Mesenchymal stem cell (in vitro differentiated cells and primary cell): ENCODE results near the gene RNF223.
A peak's percentile ranks its signal among the peaks of the same experiment; 100 is the strongest.

Source experiments
- DNase-seq: peaks from one replicate; pipeline ENCODE4 v3.0.0-alpha.2; 2013
- H2AFZ ChIP-seq: one replicate; pipeline ENCODE4 v1.6.1; 2013; ENCODE audit warnings: low read depth, mild to moderate bottlenecking, control low read depth, inconsistent platforms, low read length, moderate library complexity
- H2AK5ac ChIP-seq: 2 replicates; pipeline ENCODE4 v1.6.1; 2013; ENCODE audit warnings: low read length, moderate library complexity, mild to moderate bottlenecking, inconsistent platforms; ENCODE audit not compliant: severe bottlenecking
- H2BK120ac ChIP-seq: one replicate; pipeline ENCODE4 v1.6.1; 2013; ENCODE audit warnings: low read depth, mild to moderate bottlenecking, inconsistent platforms, low read length, moderate library complexity
- H2BK12ac ChIP-seq, 2 experiments: one replicate each; pipeline ENCODE4 v1.6.1; 2013; ENCODE audit warnings: inconsistent platforms in 2 of 2, low read length in 2 of 2, mild to moderate bottlenecking in 2 of 2, moderate library complexity in 2 of 2, control low read depth in 1 of 2
- H2BK15ac ChIP-seq: one replicate; pipeline ENCODE4 v1.6.1; 2013; ENCODE audit warnings: mild to moderate bottlenecking, low read depth, inconsistent platforms; ENCODE audit not compliant: poor library complexity, severe bottlenecking
- H2BK5ac ChIP-seq: 2 replicates; pipeline ENCODE4 v1.6.1; 2013; ENCODE audit warnings: low read depth, mild to moderate bottlenecking, low read length, control low read depth, inconsistent platforms; ENCODE audit not compliant: poor library complexity, severe bottlenecking
- H3K14ac ChIP-seq, 2 experiments: one replicate each; pipeline ENCODE4 v1.6.1; 2013; ENCODE audit warnings: inconsistent platforms in 2 of 2, low read length in 2 of 2, control low read depth in 1 of 2, mild to moderate bottlenecking in 1 of 2, moderate library complexity in 1 of 2
- H3K18ac ChIP-seq, 2 experiments: one replicate each; pipeline ENCODE4 v1.6.1; 2013; ENCODE audit warnings: inconsistent platforms in 2 of 2, low read length in 2 of 2, control low read depth in 1 of 2, low read depth in 1 of 2, mild to moderate bottlenecking in 1 of 2
- H3K23ac ChIP-seq, 2 experiments: one replicate each; pipeline ENCODE4 v1.6.1; 2013; ENCODE audit warnings: inconsistent platforms in 2 of 2, low read length in 2 of 2, mild to moderate bottlenecking in 2 of 2, moderate library complexity in 2 of 2, control low read depth in 1 of 2
- H3K27ac ChIP-seq: 2 replicates; pipeline ENCODE4 v1.5.1; 2013; ENCODE audit warnings: mild to moderate bottlenecking, moderate library complexity, low read length, control low read depth, inconsistent platforms; ENCODE audit not compliant: poor library complexity, severe bottlenecking
- H3K27me3 ChIP-seq, 2 experiments: 2 replicates each; pipeline versions ENCODE4 v1.6.1 to v1.7.0; 2013; ENCODE audit warnings: low read length in 2 of 2, mild to moderate bottlenecking in 2 of 2, moderate library complexity in 2 of 2, control low read depth in 1 of 2, inconsistent platforms in 1 of 2; ENCODE audit not compliant: control insufficient read depth in 1 of 2, insufficient read depth in 1 of 2
- H3K36me3 ChIP-seq, 2 experiments: 2 replicates each; pipeline versions ENCODE4 v1.6.1 to v1.7.0; 2013; ENCODE audit warnings: low read length in 2 of 2, control low read depth in 1 of 2, inconsistent platforms in 1 of 2, low read depth in 1 of 2, mild to moderate bottlenecking in 1 of 2; ENCODE audit not compliant: insufficient read depth in 2 of 2, control insufficient read depth in 1 of 2
- H3K4ac ChIP-seq, 2 experiments: one replicate each; pipeline ENCODE4 v1.6.1; 2013; ENCODE audit warnings: inconsistent platforms in 2 of 2, low read length in 2 of 2, mild to moderate bottlenecking in 2 of 2, moderate library complexity in 2 of 2, control low read depth in 1 of 2, low read depth in 1 of 2
- H3K4me1 ChIP-seq: 2 replicates; pipeline ENCODE4 v1.6.1; 2013; ENCODE audit warnings: low read depth, low read length, control low read depth; ENCODE audit not compliant: control insufficient read depth, insufficient read depth
- H3K4me2 ChIP-seq: 2 replicates; pipeline ENCODE4 v1.6.1; 2013; ENCODE audit warnings: low read length, mild to moderate bottlenecking, inconsistent platforms; ENCODE audit not compliant: poor library complexity, severe bottlenecking
- H3K4me3 ChIP-seq, 2 experiments: 2 replicates each; pipeline versions ENCODE4 v1.5.1 to v1.7.0; 2013; ENCODE audit warnings: low read length in 2 of 2, mild to moderate bottlenecking in 2 of 2, control low read depth in 1 of 2, low read depth in 1 of 2; ENCODE audit not compliant: insufficient read depth in 1 of 2
- H3K79me1 ChIP-seq: replicated peaks from 2 replicates; pipeline ENCODE4 v1.6.1; 2013; ENCODE audit warnings: mild to moderate bottlenecking, control low read depth, low read length, inconsistent platforms; ENCODE audit not compliant: poor library complexity, severe bottlenecking
- H3K9ac ChIP-seq: 2 replicates; pipeline ENCODE4 v1.7.0; 2013; ENCODE audit warnings: mild to moderate bottlenecking, low read length, moderate library complexity
- H3K9me3 ChIP-seq: 2 replicates; pipeline ENCODE4 v1.7.0; 2013; ENCODE audit warnings: mild to moderate bottlenecking, low read length; ENCODE audit not compliant: control insufficient read depth
- H4K8ac ChIP-seq: one replicate; pipeline ENCODE4 v1.6.1; 2013; ENCODE audit warnings: inconsistent platforms, mild to moderate bottlenecking, low read length, moderate library complexity
- H4K91ac ChIP-seq: one replicate; pipeline ENCODE4 v1.6.1; 2013; ENCODE audit warnings: mild to moderate bottlenecking, low read length, inconsistent platforms
- WGBS: methylation state at CpG from one replicate; pipeline ENCODE4 v1.1.7; 2013; ENCODE audit warnings: mixed read lengths; 5-methylcytosine and 5-hydroxymethylcytosine counted together

The RNF223 gene

GRCh38 chr1:1081311-1082238, 7.5 kb upstream of the RNF223 start:
- Histone ChIP-seq H2BK15ac (no peak overlapping the region), H3K9ac (no peak overlapping the region), H2BK120ac (no peak overlapping the region), H4K8ac (no peak overlapping the region), H3K9me3 (no peaks in the 10 kb centered on the region), H2AFZ (no peak overlapping the region), H3K4me1 (peaks cover 16% of the 10 kb centered on the region), H3K4me3 (no peak overlapping the region), H3K79me1 (no peaks in the 10 kb centered on the region), H3K36me3 (peaks cover 0 to 47% of the 10 kb centered on the region in 2 experiments), H3K14ac (no peak overlapping the region), H4K91ac (no peak overlapping the region), H3K27me3 (peaks cover 0 to 10% of the 10 kb centered on the region in 2 experiments), H2BK5ac (no peak overlapping the region), H3K4me2 (no peak overlapping the region), H3K4ac (no peak overlapping the region), H3K27ac (no peak overlapping the region), H2AK5ac (no peak overlapping the region), H3K18ac (no peak overlapping the region), H2BK12ac (peak overlapping the region in 1 of 2 experiments; percentile 24), H3K23ac (no peak overlapping the region)
- WGBS, result 90% methylated on average over 52 of the region's 52 CpGs
- DNase-seq, result no peak

- peak overlapping the region; percentile 0 for H4K8ac ChIP-seq
- no peak overlapping the region for H2BK15ac ChIP-seq
- peaks cover 0 to 10% of the 10 kb centered on the region in 2 experiments for H3K27me3 ChIP-seq
- no peak overlapping the region for H2BK5ac ChIP-seq
- H3K4me2 ChIP-seq, result no peak overlapping the region
- DNase-seq, result no peak
- WGBS, result 48% methylated on average over 9 of the region's 9 CpGs
- peaks cover 16% of the 10 kb centered on the region for H3K4me1 ChIP-seq
- no peak overlapping the region for H2AK5ac ChIP-seq
- no peaks in the 10 kb centered on the region for H3K9me3 ChIP-seq
- H3K27ac ChIP-seq, result no peak overlapping the region
- peaks cover 0 to 40% of the 10 kb centered on the region in 2 experiments for H3K36me3 ChIP-seq
- peak overlapping the region in 1 of 2 experiments; percentile 4 for H3K18ac ChIP-seq
- no peaks in the 10 kb centered on the region for H3K79me1 ChIP-seq
- no peak overlapping the region for H3K14ac ChIP-seq
- H2BK120ac ChIP-seq, result no peak overlapping the region
- no peak overlapping the region for H3K4me3 ChIP-seq
- H3K4ac ChIP-seq, result no peak overlapping the region
- no peak overlapping the region for H3K23ac ChIP-seq
- peak overlapping the region; percentile 5 for H4K91ac ChIP-seq
- no peak overlapping the region for H2AFZ ChIP-seq
- H3K9ac ChIP-seq, result no peak overlapping the region
- H2BK12ac ChIP-seq, result peak overlapping the region in 1 of 2 experiments; percentile 21
Measured at GRCh38 chr1:1080951-1081310, 6.8 kb upstream of the RNF223 start.

GRCh38 chr1:1080122-1080757, 6.1 kb upstream of the RNF223 start:
- Histone ChIP-seq H2AK5ac (no peak overlapping the region), H3K18ac (peak overlapping the region; percentile 10 to 91), H3K36me3 (peaks cover 0 to 34% of the 10 kb centered on the region in 2 experiments), H2BK12ac (peak overlapping the region; percentile 6 to 40), H3K27me3 (peaks cover 0 to 11% of the 10 kb centered on the region in 2 experiments), H3K4me2 (peak overlapping the region; percentile 52), H2BK120ac (peak overlapping the region; percentile 65), H4K91ac (peak overlapping the region; percentile 29), H3K14ac (peak overlapping the region in 1 of 2 experiments; percentile 4), H2BK5ac (no peak overlapping the region), H3K27ac (peak overlapping the region; percentile 38), H3K9ac (no peak overlapping the region), H3K9me3 (no peaks in the 10 kb centered on the region), H3K79me1 (no peaks in the 10 kb centered on the region), H3K4me3 (peak overlapping the region; percentile 30 to 37), H3K4me1 (peaks cover 16% of the 10 kb centered on the region), H3K23ac (no peak overlapping the region), H2AFZ (no peak overlapping the region), H4K8ac (peak overlapping the region; percentile 33), H2BK15ac (no peak overlapping the region), H3K4ac (peak overlapping the region in 1 of 2 experiments; percentile 48)
- WGBS, result 4% methylated on average over 13 of the region's 23 CpGs
- peak; percentile 62 for DNase-seq
